Fibroblast of gingiva (primary cell): ENCODE measurements around the gene BAZ1B.
"Not testable (repeated sequence)": the region's sequence is repeated elsewhere in the genome, so short reads cannot be mapped to it uniquely, and the experiment has no call there.

Experiments
- DNase-seq: peaks from one replicate; pipeline ENCODE4 v3.0.0-alpha.2; 2011; ENCODE audit warnings: low read depth

The BAZ1B gene

GRCh38 chr7:73522105-73522872 is at the start of gene BAZ1B:
Gene BAZ1B, minus strand, starts transcription at chr7:73522293. Its CDS starts 360 bp downstream, at chr7:73521933.
- DNase-seq, result peak; percentile 99

GRCh38 chr7:73570977-73571376 is 48.9 kb upstream of the BAZ1B start:
- DNase-seq, result no peak

- DNase-seq, result no peak
Measured at GRCh38 chr7:73570521-73570920, 48.4 kb upstream of the BAZ1B start.

- no peak for DNase-seq
Measured at GRCh38 chr7:73569042-73569608, 47.0 kb upstream of the BAZ1B start.

GRCh38 chr7:73567846-73568685 is 46.0 kb upstream of the BAZ1B start:
- DNase-seq, result no peak

- no peak for DNase-seq
Measured at GRCh38 chr7:73567140-73567539, 45.0 kb upstream of the BAZ1B start.

DNA sequence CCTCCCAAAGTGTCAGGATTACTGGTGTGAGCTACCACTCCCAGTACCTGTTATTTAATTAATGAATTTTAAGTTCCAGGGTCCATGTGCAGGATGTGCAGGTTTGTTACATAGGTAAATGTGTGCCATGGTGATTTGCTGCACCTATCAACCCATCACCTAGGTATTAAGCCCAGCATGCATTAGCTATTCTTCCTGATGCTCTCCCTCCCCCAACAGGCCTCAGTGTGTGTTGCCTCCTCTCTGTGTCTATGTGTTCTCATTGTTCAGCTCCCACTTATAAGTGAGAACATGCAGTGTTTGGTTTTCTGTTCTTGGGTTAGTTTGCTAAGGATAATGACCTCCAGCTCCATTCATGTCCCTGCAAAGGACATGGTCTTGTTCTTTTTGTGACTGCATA is 44.3 kb upstream of the BAZ1B start:
- DNase-seq, result not testable (repeated sequence)

GRCh38 chr7:73565675-73566340 is 43.7 kb upstream of the BAZ1B start:
- peak; percentile 37 for DNase-seq

DNA sequence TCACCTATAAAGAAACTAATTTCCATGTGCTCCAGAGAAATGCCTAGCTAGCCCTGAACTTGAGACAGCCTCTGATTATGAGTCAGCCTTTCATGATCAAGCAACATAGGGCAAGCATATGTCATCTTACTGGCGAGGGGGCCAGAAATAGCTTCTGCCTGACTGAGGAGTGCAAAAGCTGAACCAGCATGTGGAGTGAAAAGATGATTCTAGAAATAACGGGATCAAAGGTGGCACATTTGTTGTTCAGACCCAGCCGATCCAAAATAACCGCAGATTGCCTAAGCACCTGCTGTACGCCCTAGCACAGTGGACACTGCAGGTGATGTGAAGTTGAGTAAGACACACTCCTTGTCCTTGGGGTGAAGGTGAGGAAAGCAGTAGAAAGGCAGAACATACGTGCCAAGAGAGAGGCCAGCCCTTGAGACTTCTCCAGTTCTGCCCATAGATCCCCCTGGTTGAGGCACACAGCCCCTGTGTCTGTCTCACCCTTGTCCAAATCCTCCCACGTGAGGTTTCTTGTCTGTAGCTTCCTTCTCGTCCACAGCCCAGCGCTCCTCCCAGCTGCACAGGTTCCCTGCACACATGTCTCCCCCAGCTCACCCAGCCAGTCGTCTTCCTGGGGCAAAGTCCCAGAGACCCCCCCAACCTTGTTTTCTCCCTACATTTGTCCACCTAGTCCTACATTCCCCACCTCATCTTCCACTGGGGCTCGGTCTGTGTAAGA is 38.2 kb upstream of the BAZ1B start:
- DNase-seq, result peak; percentile 78

GRCh38 chr7:73557397-73558257 is 35.5 kb upstream of the BAZ1B start, which contains the start of gene BCL7B:
Gene BCL7B, minus strand, starts transcription at chr7:73557690. Its CDS starts 112 bp downstream, at chr7:73557578.
- peak; percentile 59 for DNase-seq

GRCh38 chr7:73557108-73557396 is 35.0 kb upstream of the BAZ1B start:
- peak; percentile 93 for DNase-seq

DNA sequence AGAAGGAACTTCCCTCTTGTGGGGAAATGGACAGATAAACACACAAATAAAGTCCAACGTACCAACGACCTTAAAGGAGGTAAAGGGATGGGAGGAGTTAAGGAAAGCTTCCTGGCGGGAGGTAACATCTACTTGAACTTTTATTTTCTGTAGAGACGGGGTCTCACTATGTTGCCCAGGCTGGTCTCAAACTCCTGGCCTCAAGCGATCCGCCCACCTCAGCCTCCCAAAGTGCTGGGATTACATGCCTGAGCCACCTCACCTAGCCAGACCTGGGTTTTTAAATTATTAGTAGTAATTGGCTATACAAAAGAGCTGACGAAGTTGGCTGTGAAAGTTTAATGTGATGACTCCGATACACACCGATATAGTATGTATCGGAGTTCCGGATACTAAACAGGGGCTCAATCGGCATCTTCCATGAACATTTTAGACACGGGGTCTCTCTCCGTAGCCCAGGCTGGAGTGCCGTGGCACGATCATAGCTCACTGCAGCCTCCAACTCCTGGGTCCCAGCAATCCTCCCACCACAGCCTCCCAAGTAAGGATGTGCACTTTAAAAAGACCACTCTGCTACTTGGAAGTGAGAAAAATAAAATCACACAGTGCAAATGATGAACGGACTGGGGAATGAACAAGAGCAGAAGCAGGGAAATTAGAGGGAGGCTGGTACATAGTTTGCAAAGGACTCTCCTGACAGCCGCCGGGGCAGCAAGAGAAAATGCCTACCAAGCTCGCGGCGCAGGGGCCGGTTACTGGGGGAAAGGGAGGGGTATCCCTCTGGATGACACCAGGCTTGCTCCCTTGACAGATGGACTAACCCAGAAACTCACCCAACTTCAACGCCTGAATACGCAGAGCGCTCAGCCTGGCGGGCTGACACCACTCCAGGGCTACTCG is 34.4 kb upstream of the BAZ1B start:
- no peak for DNase-seq

DNA sequence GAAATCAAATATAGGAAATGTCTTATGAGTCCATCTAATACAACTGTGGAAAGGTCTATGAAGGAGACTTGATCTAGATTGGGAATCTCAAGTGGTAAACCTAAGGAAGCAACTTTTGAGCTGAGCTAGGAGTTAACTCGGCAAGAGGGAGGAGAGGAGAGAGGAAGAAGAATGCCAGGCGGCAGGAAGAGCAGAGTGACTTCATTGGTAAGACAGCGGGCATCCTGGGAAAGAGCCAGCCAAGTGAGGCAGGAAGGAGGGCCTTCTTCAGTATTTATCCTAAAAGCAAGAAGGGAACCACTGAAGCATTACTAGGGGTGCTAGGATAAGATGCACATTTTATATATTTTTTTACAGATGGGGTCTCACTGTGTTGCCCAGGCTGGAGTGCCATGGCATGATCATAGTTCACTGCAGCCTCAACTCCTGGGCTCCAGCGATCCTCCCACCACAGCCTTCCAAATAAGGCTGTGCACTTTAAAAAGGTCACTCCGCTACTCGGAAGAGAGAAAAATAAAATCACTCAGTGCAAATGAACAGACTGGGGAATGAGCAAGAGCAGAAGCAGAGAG is 33.4 kb upstream of the BAZ1B start:
- peak; percentile 42 for DNase-seq

- not testable (repeated sequence) for DNase-seq
Measured at GRCh38 chr7:73550093-73550492, 28.0 kb upstream of the BAZ1B start.

DNA sequence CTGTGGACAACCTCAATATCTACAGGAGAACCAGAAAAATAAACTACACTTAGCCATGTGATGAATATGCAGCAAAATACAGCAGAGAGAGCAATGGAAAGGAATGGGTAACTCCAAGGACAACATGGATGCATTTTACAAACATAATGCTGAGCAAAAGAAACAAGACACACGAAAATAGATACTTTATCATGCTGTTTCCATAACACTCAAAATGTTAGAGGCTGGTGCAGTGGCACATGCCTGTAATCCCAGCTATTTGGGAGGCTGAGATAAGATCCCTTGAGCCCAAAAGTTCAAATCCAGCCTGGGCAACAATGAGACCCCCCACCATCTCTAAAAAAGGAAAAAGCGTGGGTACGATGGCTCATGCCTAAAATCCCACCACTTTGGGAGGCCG is 27.1 kb upstream of the BAZ1B start:
- DNase-seq, result no peak

GRCh38 chr7:73547841-73548240 is 25.7 kb upstream of the BAZ1B start:
- DNase-seq, result no peak

- no peak for DNase-seq
Measured at GRCh38 chr7:73544678-73545077, 22.6 kb upstream of the BAZ1B start.

- DNase-seq, result no peak
Measured at GRCh38 chr7:73541722-73542121, 19.6 kb upstream of the BAZ1B start.

GRCh38 chr7:73539709-73540108 is 17.6 kb upstream of the BAZ1B start:
- DNase-seq, result no peak
